Ishikawa (cell line): ENCODE measurements around the gene CRYGD.
"Not testable (repeated sequence)": the region's sequence is repeated elsewhere in the genome, so short reads cannot be mapped to it uniquely, and the experiment has no call there.

Experiments used
- CEBPB ChIP-seq: IDR thresholded peaks from 2 replicates; pipeline ENCODE4 v1.6.1; 2012
- EGR1 ChIP-seq: IDR thresholded peaks from 2 replicates; pipeline ENCODE4 v1.6.1; 2012
- EP300 ChIP-seq: IDR thresholded peaks from 2 replicates; pipeline ENCODE4 v1.6.1; 2012; ENCODE audit warnings: borderline replicate concordance
- FOXM1 ChIP-seq: IDR thresholded peaks from 2 replicates; pipeline ENCODE4 v1.6.1; 2012; ENCODE audit warnings: low read depth, borderline replicate concordance
- NFIC ChIP-seq: IDR thresholded peaks from 2 replicates; pipeline ENCODE4 v1.6.1; 2012
- RAD21 ChIP-seq: IDR thresholded peaks from 2 replicates; pipeline ENCODE4 v1.6.1; 2012; ENCODE audit warnings: low read depth
- TAF1 ChIP-seq: IDR thresholded peaks from 2 replicates; pipeline ENCODE4 v1.6.1; 2012; ENCODE audit warnings: low read depth, mild to moderate bottlenecking
- TCF12 ChIP-seq: IDR thresholded peaks from 2 replicates; pipeline ENCODE4 v1.6.1; 2012; ENCODE audit warnings: low read depth
- TEAD4 ChIP-seq: IDR thresholded peaks from 2 replicates; pipeline ENCODE4 v1.6.1; 2012
- YY1 ChIP-seq: IDR thresholded peaks from 2 replicates; pipeline ENCODE4 v1.6.1; 2012; ENCODE audit warnings: low read depth
- ZBTB7A ChIP-seq: IDR thresholded peaks from 2 replicates; pipeline ENCODE4 v1.6.1; 2012; ENCODE audit warnings: low read depth
- TF ChIP-seq, protein P1 (sequence below): IDR thresholded peaks from 2 replicates; pipeline ENCODE4 v1.6.1; 2012
- TF ChIP-seq, protein P2 (sequence below): IDR thresholded peaks from 2 replicates; pipeline ENCODE4 v1.6.1; 2012

GRCh38 chr2:208124013-208124715 is at the start of gene CRYGD:
- not testable (repeated sequence) for TF ChIP-seq EP300, RAD21, YY1, TEAD4, NFIC, EGR1, TAF1, CEBPB, FOXM1, ZBTB7A, TCF12
- TF ChIP-seq, protein P1, sequence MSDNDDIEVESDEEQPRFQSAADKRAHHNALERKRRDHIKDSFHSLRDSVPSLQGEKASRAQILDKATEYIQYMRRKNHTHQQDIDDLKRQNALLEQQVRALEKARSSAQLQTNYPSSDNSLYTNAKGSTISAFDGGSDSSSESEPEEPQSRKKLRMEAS: not testable (repeated sequence)
- TF ChIP-seq, protein P2, sequence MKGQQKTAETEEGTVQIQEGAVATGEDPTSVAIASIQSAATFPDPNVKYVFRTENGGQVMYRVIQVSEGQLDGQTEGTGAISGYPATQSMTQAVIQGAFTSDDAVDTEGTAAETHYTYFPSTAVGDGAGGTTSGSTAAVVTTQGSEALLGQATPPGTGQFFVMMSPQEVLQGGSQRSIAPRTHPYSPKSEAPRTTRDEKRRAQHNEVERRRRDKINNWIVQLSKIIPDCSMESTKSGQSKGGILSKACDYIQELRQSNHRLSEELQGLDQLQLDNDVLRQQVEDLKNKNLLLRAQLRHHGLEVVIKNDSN: not testable (repeated sequence)
